GM21825 (cell line): Measurements from ENCODE around the gene PSMD12.
"Not testable (repeated sequence)": the region's sequence is repeated elsewhere in the genome, so short reads cannot be mapped to it uniquely, and the experiment has no call there.

ENCODE experiments used
- ATAC-seq: cut with Tn5 transposase; IDR thresholded peaks from one replicate; pipeline ENCODE4 v1.9.1; 2021; ENCODE audit warnings: mild to moderate bottlenecking, moderate library complexity; ENCODE audit not compliant: unreplicated experiment

The PSMD12 gene

DNA sequence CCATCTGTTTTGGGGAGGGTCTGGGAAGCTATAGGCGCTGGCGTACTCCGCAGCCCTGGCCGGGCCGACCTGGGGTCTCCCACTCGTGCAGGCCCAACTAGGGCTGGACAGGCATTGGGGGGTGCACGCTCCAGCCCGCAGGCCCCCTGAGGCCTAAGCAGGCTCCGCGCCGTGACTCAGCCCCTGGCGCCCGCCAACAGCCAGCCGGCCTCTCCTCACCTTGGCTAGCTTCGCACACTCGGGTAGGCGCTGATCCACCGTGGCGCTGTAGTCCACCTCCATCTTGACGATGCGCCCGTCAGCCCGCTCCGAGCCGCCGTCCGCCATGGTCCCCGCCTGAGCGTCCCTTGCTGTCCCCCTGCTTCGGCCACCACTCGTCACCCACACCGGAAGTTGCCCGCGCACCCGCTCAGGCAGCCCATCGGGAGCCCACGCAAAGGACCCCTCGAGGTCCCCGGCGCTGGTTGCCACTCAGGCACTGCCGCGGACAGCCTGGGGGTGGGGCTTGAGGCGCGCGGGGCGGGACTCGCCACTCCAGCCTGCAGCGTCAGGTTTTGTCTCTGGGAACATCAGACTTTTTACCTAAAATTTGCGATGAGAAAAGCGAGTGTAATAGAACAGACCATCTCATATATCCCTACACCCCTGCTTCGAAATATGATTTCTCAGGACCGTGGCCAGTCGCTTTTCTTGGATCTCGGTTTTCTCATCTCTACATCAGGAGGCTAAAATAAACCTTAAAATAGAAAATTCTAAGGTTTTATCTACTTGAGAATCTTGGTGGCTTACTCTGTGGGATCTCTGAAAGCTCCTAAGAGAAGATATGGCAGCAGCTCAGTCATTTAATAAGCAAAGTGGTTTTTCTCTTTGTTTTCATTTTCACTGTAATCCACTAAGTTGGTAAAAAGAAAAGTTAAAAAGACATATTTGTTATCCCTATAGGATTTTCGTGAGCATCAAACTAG is at the start of gene PSMD12:
Gene PSMD12 (minus strand): TSS at position 385 of the 965 bp plus-strand sequence. CDS start 58 bp downstream, at position 327.
- ATAC-seq: peak; percentile 88

DNA sequence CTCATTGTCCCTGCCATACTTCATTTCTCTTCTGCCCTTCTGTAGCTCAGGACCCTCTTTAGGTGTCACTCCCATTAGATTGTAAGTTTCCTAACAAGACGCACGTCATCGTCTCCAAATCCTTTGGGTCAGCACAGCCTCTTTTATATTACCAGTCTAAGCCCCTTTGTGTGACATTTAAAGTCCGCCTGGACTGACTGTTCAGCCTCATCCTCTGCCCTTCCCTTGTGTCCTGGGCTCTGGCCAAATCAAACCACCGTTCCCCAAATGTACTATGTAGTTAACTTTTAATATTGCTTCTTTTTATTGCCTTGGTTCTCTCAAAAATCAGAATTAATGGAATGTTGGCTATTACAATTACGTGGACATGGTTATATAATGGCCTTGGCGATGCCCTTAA is 48.9 kb upstream of the PSMD12 start:
- ATAC-seq: no peak

DNA sequence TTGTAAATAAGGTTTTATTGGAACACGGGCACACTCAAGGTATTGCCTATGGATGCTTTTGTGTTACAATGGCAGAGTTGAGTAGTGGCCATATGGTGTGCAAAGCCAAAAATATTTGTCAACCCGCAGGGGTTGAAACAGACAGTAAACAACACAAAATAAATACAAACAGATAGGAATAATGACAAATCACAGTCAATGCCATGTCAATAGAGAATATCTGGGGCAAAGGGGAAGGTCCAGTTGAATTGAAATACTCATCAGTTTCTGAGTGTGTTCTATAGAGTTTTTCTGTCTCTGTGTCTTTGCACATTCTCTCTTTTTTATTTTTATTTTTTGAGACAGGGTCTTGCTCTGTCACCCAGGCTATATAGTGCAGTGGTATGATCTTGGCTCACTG is 48.2 kb upstream of the PSMD12 start:
- ATAC-seq: no peak

DNA sequence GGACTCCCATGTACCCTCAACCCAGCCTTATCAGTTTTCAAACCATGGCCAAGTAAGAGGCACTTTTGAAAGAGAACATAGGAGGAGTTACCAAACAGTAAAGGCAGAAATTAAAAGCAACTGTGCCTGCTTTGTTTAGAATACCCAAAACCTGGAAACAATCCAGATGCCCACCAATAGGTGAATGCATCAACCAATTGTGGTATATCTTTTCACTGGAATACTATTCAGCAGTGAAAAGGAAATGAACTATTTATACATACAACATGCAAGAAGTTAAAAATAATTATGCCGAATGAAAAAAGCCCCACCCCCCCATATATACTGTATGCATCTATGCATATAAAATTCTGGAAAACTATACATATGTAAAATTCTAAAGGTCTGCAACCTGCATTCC is 47.8 kb upstream of the PSMD12 start:
- ATAC-seq: no peak

DNA sequence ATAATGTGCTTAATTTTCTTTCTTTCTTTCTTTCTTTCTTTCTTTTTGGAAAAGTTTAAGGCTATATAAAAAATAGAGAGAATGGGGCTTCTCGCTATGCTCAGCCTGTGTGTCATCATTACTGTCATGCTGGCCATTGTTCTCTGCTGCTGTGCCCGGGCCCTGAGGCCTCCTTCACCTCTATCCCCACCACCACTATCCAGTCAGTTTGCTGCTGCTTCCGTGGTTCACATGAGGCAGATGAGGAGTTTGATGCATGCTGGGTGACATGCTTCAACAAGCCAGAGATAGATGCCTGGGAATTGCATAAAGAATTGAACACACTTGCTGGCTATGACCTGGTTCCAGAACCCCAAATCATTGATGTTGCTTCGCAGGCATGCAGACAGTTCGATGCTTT is 47.0 kb upstream of the PSMD12 start:
- ATAC-seq: no peak

DNA sequence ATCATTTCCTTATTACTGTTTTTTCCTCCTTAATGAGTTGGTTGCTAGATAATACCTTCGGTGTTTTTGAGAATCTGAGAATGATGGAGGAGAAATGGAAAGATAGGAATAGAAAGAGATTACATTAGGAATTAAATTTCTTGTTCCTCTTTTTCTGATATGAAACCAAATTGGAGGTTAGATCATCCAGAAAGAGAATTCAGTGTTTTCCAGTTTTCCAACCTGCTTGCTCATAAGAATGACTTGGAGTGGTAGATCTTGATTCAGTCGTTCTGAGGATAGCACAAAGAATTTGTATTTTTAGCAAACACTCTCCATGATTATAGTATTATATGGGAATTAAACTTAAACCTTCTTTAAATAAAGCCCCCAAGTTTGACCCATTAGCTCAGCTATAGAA is 46.6 kb upstream of the PSMD12 start:
- ATAC-seq: no peak

DNA sequence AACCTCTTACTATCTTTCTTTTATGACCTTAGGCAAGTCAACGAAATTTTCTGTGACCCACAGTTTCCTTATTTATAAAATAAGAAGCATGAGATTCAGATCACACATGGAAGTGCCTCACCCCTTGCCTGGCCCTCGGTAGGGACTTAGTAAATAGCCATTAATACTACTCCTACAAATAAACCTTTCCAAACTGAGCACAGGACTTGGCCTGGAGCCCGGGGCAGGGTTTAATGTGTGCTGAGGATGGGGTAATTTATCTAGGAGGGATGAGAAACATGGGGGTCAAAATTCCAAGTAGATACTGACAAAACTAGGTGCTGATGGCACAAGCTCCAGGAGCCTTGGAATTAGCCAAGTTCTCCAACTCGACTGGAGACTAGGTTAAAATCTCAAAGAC is 45.7 kb upstream of the PSMD12 start:
- no peak for ATAC-seq

DNA sequence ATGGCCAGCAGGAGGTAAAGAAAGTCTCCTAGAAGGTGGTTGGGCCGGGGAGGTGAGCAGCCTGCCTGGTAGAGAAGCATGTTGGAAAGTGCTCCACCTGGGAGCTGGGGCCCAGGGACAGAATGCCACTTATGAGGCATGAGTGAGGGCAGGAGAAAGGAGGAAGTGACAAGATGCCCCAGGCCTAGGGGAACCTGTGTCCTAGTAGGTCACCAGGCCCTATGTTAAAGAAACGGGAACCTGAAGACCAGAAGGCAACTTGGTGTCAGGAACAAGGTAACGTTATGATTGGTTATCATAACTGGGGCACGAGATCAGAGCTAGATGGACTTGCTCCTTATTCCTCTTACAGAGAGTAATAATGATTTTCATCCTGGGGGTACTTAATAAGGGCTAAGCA is 45.0 kb upstream of the PSMD12 start:
- ATAC-seq: no peak

DNA sequence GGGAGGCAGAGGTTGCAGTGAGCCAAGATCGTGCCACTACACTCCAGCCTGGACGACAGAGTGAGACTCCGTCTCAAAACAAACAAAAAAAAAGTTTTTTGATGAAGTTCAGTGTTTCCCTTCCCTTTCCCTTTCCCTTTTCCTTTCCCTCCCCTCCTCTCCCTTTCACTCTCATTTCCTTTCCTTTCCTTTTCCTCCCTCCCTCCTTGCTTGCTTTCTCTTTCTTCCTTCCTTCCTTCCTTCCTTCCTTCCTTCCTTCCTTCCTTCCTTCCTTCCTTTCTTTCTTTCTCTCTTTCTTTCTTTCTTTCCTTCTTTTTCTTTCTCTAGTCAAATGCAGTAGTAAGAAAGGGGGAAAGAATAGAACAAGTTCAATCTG is 42.1 kb upstream of the PSMD12 start:
- not testable (repeated sequence) for ATAC-seq

DNA sequence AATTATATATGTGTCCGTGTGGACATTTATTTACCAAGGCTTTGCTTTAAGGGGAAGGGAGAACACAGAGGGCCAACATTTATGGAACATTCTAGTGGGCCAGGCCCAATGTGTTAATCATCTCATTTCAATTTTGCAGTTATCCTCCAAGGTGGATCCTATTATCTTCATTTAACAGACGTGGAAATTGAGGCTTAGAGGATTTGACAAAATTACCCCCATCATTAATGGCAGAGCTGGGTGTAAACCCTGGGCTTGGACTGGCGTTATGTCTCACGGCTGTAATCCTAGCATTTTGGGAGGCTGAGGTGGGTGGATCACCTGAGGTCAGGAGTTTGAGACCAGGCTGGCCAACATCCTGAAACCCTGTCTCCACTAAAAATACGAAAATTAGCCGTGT is 37.1 kb upstream of the PSMD12 start:
- no peak for ATAC-seq

DNA sequence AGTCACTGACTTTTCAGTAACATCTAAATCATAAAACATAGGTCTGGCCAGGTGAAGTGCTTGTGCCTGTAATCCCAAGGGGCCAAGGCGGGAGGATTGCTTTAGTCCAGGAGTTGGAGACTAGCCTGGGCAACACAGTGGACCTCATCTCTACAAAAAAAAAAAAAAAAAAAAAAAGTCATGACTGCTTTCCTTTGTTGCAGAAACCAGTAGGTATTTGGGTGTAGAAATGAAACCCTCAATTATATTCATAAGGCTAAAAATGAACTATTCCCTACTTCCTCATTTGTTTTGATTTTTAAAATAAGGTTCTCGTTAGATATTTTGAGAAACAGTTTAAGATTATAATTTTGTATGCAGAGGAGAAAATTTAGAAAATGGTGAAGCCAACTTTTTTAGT is 36.7 kb upstream of the PSMD12 start:
- no peak for ATAC-seq

DNA sequence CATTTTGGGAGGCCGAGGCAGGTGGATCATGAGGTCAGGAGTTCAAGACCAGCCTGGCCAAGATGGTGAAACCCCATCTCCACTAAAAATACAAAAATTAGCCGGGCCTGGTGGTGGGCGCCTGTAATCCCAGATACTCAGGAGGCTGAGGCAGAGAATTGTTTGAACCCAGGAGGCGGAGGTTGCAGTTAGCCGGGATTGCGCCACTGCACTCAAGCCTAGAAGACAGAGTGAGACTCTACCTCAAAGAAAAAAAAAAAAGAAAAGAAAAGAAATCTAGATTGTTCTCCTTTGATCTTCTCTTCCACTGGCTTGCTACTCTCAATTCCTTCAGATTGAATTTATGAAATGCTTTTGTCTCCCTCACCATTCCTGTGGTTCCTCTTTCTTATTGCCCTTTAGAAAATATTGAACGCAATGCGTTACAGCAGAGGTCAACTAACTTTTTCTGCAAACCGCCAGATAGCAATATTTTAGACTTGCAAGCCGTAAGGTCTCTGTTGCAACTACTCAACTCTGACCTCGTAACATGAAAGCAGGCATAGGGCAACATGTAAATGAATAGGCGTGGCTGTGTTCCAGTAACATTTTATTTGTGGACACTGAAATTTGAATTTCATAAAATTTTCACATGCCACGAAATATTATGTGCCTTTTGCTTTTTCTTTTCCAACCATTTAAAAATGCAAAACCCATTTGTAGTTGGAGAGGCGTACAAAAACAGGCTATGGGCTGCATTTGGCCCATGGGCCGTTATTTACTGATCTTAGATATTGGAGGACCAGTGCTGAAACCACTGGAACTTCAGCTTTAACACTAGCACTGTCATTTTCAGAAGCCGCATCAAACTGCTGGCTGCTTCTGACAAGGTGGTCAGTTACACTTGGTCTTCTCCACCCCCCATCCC is 35.5 kb upstream of the PSMD12 start:
- no peak for ATAC-seq

DNA sequence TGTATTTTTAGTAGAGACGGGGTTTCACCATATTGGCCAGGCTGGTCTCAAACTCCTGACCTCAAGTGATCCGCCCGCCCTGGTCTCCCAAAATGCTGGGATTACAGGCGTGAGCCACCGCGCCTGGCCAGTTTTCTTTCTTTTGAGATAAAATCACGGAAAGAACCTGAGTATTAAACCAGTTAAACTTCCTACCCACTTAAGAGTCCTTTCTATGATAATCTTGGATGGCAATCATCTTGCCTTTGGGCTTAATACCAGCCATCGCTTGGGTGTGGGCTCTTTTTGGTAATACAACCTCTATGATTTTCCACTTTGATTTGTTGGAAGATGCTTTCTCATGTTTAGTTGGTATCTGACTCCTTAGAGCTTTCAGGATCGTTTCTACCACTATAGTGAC is 34.7 kb upstream of the PSMD12 start:
- no peak for ATAC-seq

DNA sequence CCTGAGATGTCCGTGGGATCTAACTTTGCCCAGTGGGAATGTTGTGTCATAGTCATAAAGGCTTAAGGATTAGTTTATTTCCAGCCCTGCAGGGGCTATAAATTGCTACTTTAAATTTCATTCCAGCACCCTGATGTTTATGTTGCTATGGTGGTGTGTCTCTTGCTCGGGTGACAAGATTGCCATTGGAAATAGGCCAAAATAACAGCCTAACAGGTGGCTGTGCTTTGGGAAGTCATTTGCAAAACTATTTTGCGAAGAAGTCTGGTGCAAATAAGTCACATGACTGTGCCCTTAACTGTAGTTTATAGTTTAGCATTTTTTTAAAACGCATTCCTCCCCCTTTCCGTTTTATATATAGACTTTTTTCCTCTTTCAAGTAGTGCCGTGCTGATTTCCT is 33.8 kb upstream of the PSMD12 start:
- ATAC-seq: no peak

DNA sequence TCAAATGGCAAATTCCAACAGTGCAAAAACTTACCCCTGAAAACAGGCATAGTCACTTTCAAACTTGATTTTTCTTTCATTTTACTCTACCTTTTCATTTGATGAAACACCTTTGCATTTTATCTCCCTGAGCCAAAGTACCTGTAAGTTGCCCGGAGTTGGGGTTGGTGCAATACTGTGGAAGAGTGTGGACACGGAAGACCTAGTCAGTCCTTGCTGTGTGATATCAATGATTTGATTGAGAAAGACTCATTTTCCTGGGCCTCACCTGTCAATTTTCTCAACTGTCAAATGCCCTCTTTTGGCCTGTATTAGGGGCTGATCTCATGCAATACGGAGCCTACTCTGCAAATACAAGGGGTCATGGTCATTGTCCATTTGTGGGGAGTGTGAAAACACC is 33.3 kb upstream of the PSMD12 start:
- no peak for ATAC-seq

DNA sequence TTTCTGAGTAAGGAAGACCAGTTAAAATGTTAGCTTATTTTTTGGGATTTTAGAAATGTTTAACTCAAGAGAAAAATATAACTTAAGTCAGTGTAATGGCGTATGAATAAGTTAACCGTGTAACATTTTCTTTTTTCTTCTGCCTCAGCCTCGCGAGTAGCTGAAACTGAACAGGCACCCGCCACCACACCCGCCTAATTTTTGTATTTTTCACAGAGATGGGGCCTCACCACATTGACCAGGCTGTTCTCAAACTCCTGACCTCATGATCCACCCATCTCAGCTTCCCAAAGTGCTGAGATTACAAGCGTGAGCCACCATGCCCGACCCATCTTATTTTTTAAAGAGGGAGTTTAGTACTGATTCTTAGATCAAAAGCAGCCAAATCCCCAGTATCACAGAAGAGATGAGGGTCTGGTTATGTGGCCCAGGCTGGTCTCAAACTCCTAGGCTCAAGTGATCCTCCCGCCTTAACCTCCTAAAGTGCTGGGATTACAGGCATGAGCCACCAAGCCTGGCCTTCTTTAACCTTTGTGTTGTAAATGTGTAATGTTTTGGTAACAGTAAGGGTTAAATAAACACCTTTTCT is 27.5 kb upstream of the PSMD12 start:
- no peak for ATAC-seq

DNA sequence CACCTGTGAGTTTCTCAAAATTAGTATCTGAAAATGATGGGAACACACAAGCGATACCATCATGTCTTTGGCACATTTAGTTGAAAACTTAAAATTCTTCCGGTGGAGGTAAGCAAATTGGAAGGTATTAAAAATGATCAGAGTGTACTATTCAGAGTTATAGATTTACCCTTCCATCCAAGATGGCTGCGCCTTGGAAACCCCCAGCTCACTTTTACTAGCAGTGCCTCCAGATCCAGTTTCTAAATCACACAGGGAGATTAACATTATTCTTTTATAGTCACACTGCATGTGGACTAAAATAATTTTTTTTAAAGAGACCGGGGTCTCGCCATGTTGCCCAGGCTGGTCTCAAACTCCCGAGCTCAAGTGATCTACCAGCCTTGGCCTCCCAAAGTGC is 25.7 kb upstream of the PSMD12 start:
- ATAC-seq: no peak

DNA sequence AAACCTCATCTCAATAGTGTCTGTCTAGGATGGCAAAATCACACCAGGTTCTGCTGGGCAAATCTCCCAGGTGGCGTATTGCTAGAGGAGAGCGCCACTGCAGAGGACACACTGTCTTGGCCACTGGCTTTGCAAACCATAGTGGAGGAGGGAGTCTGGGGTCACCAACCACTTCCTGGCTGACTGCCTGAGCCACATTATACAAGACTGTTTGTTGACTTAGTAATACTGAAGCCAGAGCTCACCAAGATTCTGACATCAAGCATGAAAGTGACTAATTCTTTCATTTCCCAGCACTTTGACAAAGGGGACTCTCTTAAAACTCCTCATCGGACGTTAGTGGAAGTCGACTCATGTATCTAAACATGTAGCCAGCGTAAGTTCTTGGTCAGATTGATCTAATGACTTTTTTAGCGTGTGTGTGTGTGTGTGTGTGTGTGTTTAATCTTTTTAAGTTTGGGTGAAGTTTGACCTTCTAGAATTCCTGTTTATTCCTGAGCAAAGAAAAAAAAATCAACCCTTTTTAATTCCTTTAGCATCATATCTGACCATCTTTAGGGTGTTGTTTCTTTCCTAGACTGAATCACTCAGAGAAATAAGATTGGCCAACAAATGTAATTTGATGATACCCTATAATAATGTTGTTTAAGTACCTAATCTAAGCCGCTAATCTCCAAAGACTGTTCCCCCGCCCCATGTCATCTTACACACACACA is 24.4 kb upstream of the PSMD12 start:
- peak; percentile 95 for ATAC-seq

DNA sequence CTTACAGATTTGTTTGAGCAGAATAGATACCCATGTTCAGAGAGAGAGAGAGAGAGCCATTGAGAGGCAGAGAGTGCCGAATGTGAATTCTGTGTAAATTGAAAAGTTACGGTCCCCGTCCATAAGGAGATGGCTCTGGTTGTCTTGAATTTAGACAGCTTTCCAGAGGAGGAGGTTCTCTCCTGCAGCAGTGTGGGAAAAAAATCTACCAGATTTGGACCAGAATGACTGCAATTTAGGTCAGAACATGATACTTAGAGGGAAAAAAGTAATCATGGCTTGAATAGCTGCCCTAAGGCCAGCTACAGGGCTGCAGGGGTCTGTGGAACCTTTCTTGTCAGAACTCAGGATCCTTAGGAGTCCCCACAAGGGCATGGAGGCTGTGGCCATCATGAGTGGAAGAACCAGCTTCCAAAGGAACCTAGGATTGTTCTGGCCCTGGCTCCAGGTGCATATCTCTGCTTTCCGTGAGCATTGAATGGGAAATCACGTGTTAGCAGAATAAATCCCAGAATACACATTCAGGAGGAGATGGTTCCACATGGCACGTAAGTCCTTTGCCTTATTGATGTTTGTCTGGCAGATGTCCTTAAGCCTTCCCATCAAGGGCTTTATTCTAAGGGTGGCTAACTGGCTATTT is 23.7 kb upstream of the PSMD12 start:
- no peak for ATAC-seq

DNA sequence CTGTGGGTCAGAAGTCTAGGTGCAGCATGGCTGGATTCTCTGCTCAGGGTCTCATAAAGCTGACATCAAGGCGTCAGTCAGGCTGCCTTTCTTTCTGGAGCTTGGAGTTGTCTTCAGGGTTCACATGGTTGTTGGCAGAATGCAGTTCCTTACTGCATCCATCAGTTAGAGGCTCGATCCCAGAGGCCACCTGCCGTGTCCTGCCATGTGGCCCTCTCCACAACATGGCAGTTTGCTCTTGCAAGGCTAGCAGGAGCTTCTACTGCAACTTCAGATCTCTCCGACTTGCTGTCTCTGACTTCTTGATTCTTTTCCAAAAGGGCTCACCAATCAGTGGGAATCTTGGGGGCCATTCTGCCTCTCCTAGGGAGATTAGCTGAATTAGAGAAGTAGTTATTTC is 22.6 kb upstream of the PSMD12 start:
- ATAC-seq: no peak
